ENCODE measurements around the gene DLX3.

Gene DLX3

GRCh38 chr17:49946964-49947584, 48.0 kb downstream of the DLX3 start:
- H3K4me1 ChIP-seq (ENCODE audit: control insufficient read depth in 1 of 2, insufficient read depth in 2 of 2, low read length in 2 of 2): no peaks in the 10 kb centered on the region
- no peaks in the 10 kb centered on the region for H3K36me3 ChIP-seq (ENCODE audit: control insufficient read depth in 1 of 2, insufficient read depth in 2 of 2, low read length in 2 of 2)
- H3K4me3 ChIP-seq (ENCODE audit: low read depth in 1 of 2, low read length in 2 of 2): no peak overlapping the region
- H3K27me3 ChIP-seq (ENCODE audit: control insufficient read depth in 1 of 2, insufficient read depth in 2 of 2, low read length in 2 of 2): peaks cover 27 to 32% of the 10 kb centered on the region in 2 donors
- H3K9me3 ChIP-seq (ENCODE audit: control insufficient read depth in 1 of 2, low read length in 2 of 2): no peaks in the 10 kb centered on the region
- H3K9ac ChIP-seq (ENCODE audit: low read depth in 1 of 2, low read length in 2 of 2): no peak overlapping the region
- H3K27ac ChIP-seq (ENCODE audit: low read depth, low read length): no peak overlapping the region

DNA sequence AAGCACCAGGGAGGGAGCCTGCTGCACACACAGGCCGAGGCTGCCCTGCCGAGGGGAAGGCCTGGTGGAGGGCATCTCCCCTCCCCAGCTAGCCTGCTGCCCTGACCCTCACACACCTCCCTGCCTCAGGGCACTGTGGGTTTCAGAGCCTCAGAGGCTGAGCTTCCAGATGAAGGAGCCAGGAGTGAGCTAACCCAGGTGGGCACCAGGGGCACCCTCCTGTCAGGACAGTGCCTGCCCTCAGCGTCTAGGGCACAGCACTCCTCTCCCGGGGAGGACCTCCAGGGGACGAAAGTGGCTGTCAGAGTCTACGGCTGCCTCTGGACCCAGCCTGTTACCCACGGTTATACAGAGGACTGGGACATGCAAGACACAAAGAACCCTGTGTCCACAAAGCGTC, 48.8 kb downstream of the DLX3 start:
- H3K27ac ChIP-seq (ENCODE audit: low read depth, low read length): no peak overlapping the region
- no peaks in the 10 kb centered on the region for H3K9me3 ChIP-seq (ENCODE audit: control insufficient read depth in 1 of 2, low read length in 2 of 2)
- H3K4me1 ChIP-seq (ENCODE audit: control insufficient read depth in 1 of 2, insufficient read depth in 2 of 2, low read length in 2 of 2): no peaks in the 10 kb centered on the region
- no peak overlapping the region for H3K9ac ChIP-seq (ENCODE audit: low read depth in 1 of 2, low read length in 2 of 2)
- H3K27me3 ChIP-seq (ENCODE audit: control insufficient read depth in 1 of 2, insufficient read depth in 2 of 2, low read length in 2 of 2): peaks cover 24 to 25% of the 10 kb centered on the region in 2 donors
- no peak overlapping the region for H3K4me3 ChIP-seq (ENCODE audit: low read depth in 1 of 2, low read length in 2 of 2)
- H3K36me3 ChIP-seq (ENCODE audit: control insufficient read depth in 1 of 2, insufficient read depth in 2 of 2, low read length in 2 of 2): no peaks in the 10 kb centered on the region

GRCh38 chr17:49944273-49944870, 50.7 kb downstream of the DLX3 start:
- H3K4me1 ChIP-seq (ENCODE audit: control insufficient read depth in 1 of 2, insufficient read depth in 2 of 2, low read length in 2 of 2): no peaks in the 10 kb centered on the region
- no peaks in the 10 kb centered on the region for H3K9me3 ChIP-seq (ENCODE audit: control insufficient read depth in 1 of 2, low read length in 2 of 2)
- no peak overlapping the region for H3K27ac ChIP-seq (ENCODE audit: low read depth, low read length)
- no peaks in the 10 kb centered on the region for H3K36me3 ChIP-seq (ENCODE audit: control insufficient read depth in 1 of 2, insufficient read depth in 2 of 2, low read length in 2 of 2)
- H3K27me3 ChIP-seq (ENCODE audit: control insufficient read depth in 1 of 2, insufficient read depth in 2 of 2, low read length in 2 of 2): peaks cover 14 to 21% of the 10 kb centered on the region in 2 donors
- H3K9ac ChIP-seq (ENCODE audit: low read depth in 1 of 2, low read length in 2 of 2): no peak overlapping the region
- no peak overlapping the region for H3K4me3 ChIP-seq (ENCODE audit: low read depth in 1 of 2, low read length in 2 of 2)

DNA sequence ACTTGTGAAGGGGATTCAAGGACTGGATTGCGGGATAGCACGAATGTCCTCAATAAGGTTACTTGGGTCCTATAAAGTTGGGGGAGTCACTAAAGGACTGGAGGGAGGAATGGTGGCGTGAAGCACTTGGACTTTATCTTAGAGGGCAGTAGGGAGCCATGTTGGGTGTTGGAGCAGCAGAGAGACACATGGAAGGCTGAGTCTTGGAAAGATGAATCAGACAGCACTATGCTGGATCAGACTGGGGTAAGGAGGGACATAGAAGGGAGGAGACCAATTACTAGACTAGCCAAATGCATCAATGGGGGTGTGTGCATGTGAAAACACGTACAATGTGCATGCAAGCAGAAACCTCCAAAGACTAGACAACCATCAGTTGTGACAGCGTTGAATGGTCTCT, 52.1 kb downstream of the DLX3 start:
- H3K4me3 ChIP-seq (ENCODE audit: low read depth in 1 of 2, low read length in 2 of 2): no peak overlapping the region

DNA sequence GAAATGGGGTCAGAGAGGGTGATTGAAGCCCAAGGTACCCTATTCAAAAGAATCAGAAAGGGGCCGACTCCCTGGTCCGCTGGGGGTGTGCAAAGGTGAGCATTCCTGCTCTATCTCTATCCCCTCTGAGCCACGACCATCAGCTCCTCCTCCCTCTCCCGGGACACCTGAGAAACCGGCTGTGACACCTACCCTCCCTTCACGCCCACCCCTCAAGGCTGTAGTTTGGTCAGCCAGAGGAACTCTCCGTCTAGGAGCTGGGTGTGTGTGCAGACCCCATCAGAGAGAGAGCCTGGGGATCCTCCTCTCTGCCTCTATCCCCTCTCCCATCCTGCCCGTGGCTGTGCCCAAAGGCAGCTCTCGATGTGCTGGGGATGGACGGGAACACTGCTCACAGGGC, 53.6 kb downstream of the DLX3 start:
- H3K27ac ChIP-seq (ENCODE audit: low read depth, low read length): no peak overlapping the region
- H3K27me3 ChIP-seq (ENCODE audit: control insufficient read depth in 1 of 2, insufficient read depth in 2 of 2, low read length in 2 of 2): peaks cover 11 to 21% of the 10 kb centered on the region in 2 donors
- no peaks in the 10 kb centered on the region for H3K4me1 ChIP-seq (ENCODE audit: control insufficient read depth in 1 of 2, insufficient read depth in 2 of 2, low read length in 2 of 2)
- no peaks in the 10 kb centered on the region for H3K36me3 ChIP-seq (ENCODE audit: control insufficient read depth in 1 of 2, insufficient read depth in 2 of 2, low read length in 2 of 2)
- no peak overlapping the region for H3K4me3 ChIP-seq (ENCODE audit: low read depth in 1 of 2, low read length in 2 of 2)
- no peak overlapping the region for H3K9ac ChIP-seq (ENCODE audit: low read depth in 1 of 2, low read length in 2 of 2)
- H3K9me3 ChIP-seq (ENCODE audit: control insufficient read depth in 1 of 2, low read length in 2 of 2): no peaks in the 10 kb centered on the region

More for the DNA sequence above, 52.1 kb downstream of the DLX3 start:
- no peaks in the 10 kb centered on the region for H3K4me1 ChIP-seq (ENCODE audit: control insufficient read depth in 1 of 2, insufficient read depth in 2 of 2, low read length in 2 of 2)
- no peaks in the 10 kb centered on the region for H3K36me3 ChIP-seq (ENCODE audit: control insufficient read depth in 1 of 2, insufficient read depth in 2 of 2, low read length in 2 of 2)
- no peak overlapping the region for H3K9ac ChIP-seq (ENCODE audit: low read depth in 1 of 2, low read length in 2 of 2)
- peaks cover 14 to 21% of the 10 kb centered on the region in 2 donors for H3K27me3 ChIP-seq (ENCODE audit: control insufficient read depth in 1 of 2, insufficient read depth in 2 of 2, low read length in 2 of 2)
- H3K9me3 ChIP-seq (ENCODE audit: control insufficient read depth in 1 of 2, low read length in 2 of 2): no peaks in the 10 kb centered on the region
- H3K27ac ChIP-seq (ENCODE audit: low read depth, low read length): no peak overlapping the region

Measured in duodenal mucosa (tissue), 2 donors.